Neural cell (in vitro differentiated cells): ENCODE results near the gene PDE3A. TPM values are rescaled to one million over a fixed set of nuclear protein-coding genes. Genes with fewer than 3 reads are reported as not detected.
"Not testable (repeated sequence)": the region's sequence is repeated elsewhere in the genome, so short reads cannot be mapped to it uniquely, and the experiment has no call there.

Experiments used
- H2AFZ ChIP-seq: fragments of 200-600, 300-800 bp; sonication (generic), shearing (Covaris generic); 2 replicates; pipeline ENCODE4 v1.6.0; 2014; ENCODE audit warnings: low read depth, mild to moderate bottlenecking, antibody characterized with exemption, low read length, moderate library complexity
- H3F3A ChIP-seq: fragments of 200-600 bp; shearing (Covaris generic); 2 replicates; pipeline ENCODE4 v1.6.1; 2016; ENCODE audit warnings: mild to moderate bottlenecking, moderate library complexity, mixed read lengths, antibody characterized with exemption, low read length; ENCODE audit not compliant: insufficient read depth, poor library complexity, severe bottlenecking
- H3K27ac ChIP-seq: fragments of 200-600, 300-800 bp; sonication (generic), shearing (Covaris generic); 2 replicates; pipeline ENCODE4 v1.5.1; 2014; ENCODE audit warnings: mild to moderate bottlenecking, low read length, moderate library complexity
- H3K27me3 ChIP-seq: fragments of 300-800, 200-600 bp; sonication (generic), shearing (Covaris generic); 2 replicates; pipeline ENCODE4 v1.6.0; 2014; ENCODE audit warnings: mild to moderate bottlenecking, low read depth, low read length, moderate library complexity; ENCODE audit not compliant: insufficient read depth
- H3K36me3 ChIP-seq: fragments of 300-800, 200-600 bp; sonication (generic), shearing (Covaris generic); 2 replicates; pipeline ENCODE4 v1.5.1; 2014; ENCODE audit warnings: mild to moderate bottlenecking, antibody characterized with exemption, low read length, moderate library complexity; ENCODE audit not compliant: insufficient read depth
- H3K4me2 ChIP-seq: fragments of 300-800, 200-600 bp; sonication (generic), shearing (Covaris generic); 2 replicates; pipeline ENCODE4 v1.6.0; 2014; ENCODE audit warnings: mild to moderate bottlenecking, low read length
- H3K4me3 ChIP-seq: fragments of 300-800, 200-600 bp; sonication (generic), shearing (Covaris generic); 2 replicates; pipeline ENCODE4 v1.5.1; 2014; ENCODE audit warnings: mild to moderate bottlenecking, low read length, moderate library complexity
- H3K79me2 ChIP-seq: fragments of 200-600 bp; shearing (Covaris generic); replicated peaks from 2 replicates; pipeline ENCODE4 v1.6.0; 2014; ENCODE audit warnings: mild to moderate bottlenecking, low read length, moderate library complexity; ENCODE audit not compliant: insufficient read depth
- H3K9ac ChIP-seq: fragments of 300-800, 200-600 bp; sonication (generic), shearing (Covaris generic); 2 replicates; pipeline ENCODE4 v1.6.1; 2016; ENCODE audit warnings: mild to moderate bottlenecking, low read length, mixed read lengths
- H3K9me2 ChIP-seq: fragments of 200-600 bp; shearing (Covaris generic); 2 replicates; pipeline ENCODE4 v1.6.1; 2016; ENCODE audit warnings: mild to moderate bottlenecking, low read length, mixed read lengths; ENCODE audit not compliant: insufficient read depth
- H3K9me3 ChIP-seq: fragments of 200-600, 300-800 bp; sonication (generic), shearing (Covaris generic); 2 replicates; pipeline ENCODE4 v1.6.1; 2016; ENCODE audit warnings: mild to moderate bottlenecking, mixed run types, low read length, moderate library complexity, mixed read lengths
- H4K20me1 ChIP-seq: fragments of 200-600 bp; shearing (Covaris generic); 2 replicates; pipeline ENCODE4 v1.6.1; 2016; ENCODE audit warnings: mild to moderate bottlenecking, mixed run types; ENCODE audit not compliant: insufficient read depth
- EP300 ChIP-seq: fragments of 450-650 bp; conservative IDR thresholded peaks from 2 replicates; pipeline ENCODE4 v1.6.1; 2014; ENCODE audit warnings: antibody characterized with exemption, mild to moderate bottlenecking, moderate library complexity; ENCODE audit not compliant: poor library complexity, severe bottlenecking
- EZH2 ChIP-seq: fragments of 200-600, 300-800 bp; shearing (Covaris generic), sonication (generic); IDR thresholded peaks from 2 replicates; pipeline ENCODE4 v1.6.1; 2014; ENCODE audit warnings: antibody characterized with exemption, low read length, borderline replicate concordance, mild to moderate bottlenecking; ENCODE audit not compliant: insufficient read depth, poor library complexity, severe bottlenecking
- MXI1 ChIP-seq: fragments of 450-650 bp; conservative IDR thresholded peaks from 2 replicates; pipeline ENCODE4 v1.6.1; 2014; ENCODE audit warnings: antibody characterized with exemption, mild to moderate bottlenecking; ENCODE audit not compliant: poor library complexity, severe bottlenecking
- POLR2AphosphoS5 ChIP-seq: IDR thresholded peaks from 2 replicates; pipeline ENCODE4 v1.6.1; 2012
- RAD21 ChIP-seq: fragments of 450-650 bp; conservative IDR thresholded peaks from 2 replicates; pipeline ENCODE4 v1.6.1; 2014; ENCODE audit warnings: antibody characterized with exemption, mild to moderate bottlenecking, moderate library complexity
- SMC3 ChIP-seq: fragments of 450-650 bp; conservative IDR thresholded peaks from 2 replicates; pipeline ENCODE4 v1.6.1; 2014; ENCODE audit warnings: antibody characterized with exemption, mild to moderate bottlenecking, moderate library complexity; ENCODE audit not compliant: poor library complexity
- polyA plus RNA-seq: library from polyadenylated mRNA; depleted of rRNA; stranded (reverse); fragments of >200 nt; gene quantifications from 2 replicates; pipeline ENCODE4 v1.2.3, GENCODE V29; 2014
- TF ChIP-seq, protein P1 (sequence below): IDR thresholded peaks from 2 replicates; pipeline ENCODE4 v1.6.1; 2012; ENCODE audit warnings: borderline replicate concordance
- TF ChIP-seq, protein P2 (sequence below): fragments of 450-650 bp; IDR thresholded peaks from 2 replicates; pipeline ENCODE4 v1.5.1; 2014; ENCODE audit warnings: antibody characterized with exemption, mild to moderate bottlenecking, moderate library complexity; ENCODE audit not compliant: poor library complexity, severe bottlenecking

The PDE3A gene
- polyA plus RNA-seq, 1 donor from 2014 or later, result 0.94 TPM

DNA sequence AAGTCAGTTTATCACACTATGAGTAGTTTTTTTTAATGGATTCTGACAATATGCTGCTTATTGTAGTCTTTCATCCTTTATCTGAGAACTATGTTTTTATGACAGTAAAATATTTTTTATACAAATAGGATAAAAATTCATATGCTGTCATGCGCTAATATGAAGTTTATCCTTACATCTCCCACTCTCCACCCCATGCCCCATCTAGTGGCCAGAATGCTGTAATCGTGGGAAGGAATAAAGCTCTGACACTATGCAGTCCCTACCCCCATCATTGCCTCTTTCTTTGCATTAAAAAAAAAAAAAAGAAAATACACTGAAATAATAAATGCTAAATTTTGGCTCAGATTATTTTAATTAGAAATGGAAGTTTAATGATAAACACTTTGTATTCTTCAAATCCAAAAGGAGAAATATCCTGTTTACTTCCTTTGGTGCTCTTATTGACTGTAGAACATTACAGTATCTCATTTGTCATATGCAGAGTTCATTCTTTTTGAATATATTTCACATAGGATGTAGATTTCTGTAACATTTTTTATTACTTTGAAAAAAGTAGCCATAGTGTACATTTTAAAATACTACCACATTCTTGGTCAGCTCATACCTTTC is 180.9 kb downstream of the PDE3A start:
- Histone ChIP-seq H2AFZ (no peak overlapping the region), H3K27me3 (no peaks in the 10 kb centered on the region), H3K9ac (no peak overlapping the region), H3K27ac (no peak overlapping the region), H3K4me2 (no peak overlapping the region), H3K36me3 (no peaks in the 10 kb centered on the region), H3K9me2 (no peaks in the 10 kb centered on the region), H3K79me2 (no peaks in the 10 kb centered on the region), H4K20me1 (no peaks in the 10 kb centered on the region), H3K4me3 (no peak overlapping the region), H3F3A (no peaks in the 10 kb centered on the region), H3K9me3 (no peaks in the 10 kb centered on the region)
- TF ChIP-seq, protein P1, sequence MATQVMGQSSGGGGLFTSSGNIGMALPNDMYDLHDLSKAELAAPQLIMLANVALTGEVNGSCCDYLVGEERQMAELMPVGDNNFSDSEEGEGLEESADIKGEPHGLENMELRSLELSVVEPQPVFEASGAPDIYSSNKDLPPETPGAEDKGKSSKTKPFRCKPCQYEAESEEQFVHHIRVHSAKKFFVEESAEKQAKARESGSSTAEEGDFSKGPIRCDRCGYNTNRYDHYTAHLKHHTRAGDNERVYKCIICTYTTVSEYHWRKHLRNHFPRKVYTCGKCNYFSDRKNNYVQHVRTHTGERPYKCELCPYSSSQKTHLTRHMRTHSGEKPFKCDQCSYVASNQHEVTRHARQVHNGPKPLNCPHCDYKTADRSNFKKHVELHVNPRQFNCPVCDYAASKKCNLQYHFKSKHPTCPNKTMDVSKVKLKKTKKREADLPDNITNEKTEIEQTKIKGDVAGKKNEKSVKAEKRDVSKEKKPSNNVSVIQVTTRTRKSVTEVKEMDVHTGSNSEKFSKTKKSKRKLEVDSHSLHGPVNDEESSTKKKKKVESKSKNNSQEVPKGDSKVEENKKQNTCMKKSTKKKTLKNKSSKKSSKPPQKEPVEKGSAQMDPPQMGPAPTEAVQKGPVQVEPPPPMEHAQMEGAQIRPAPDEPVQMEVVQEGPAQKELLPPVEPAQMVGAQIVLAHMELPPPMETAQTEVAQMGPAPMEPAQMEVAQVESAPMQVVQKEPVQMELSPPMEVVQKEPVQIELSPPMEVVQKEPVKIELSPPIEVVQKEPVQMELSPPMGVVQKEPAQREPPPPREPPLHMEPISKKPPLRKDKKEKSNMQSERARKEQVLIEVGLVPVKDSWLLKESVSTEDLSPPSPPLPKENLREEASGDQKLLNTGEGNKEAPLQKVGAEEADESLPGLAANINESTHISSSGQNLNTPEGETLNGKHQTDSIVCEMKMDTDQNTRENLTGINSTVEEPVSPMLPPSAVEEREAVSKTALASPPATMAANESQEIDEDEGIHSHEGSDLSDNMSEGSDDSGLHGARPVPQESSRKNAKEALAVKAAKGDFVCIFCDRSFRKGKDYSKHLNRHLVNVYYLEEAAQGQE, result no peak
- no peak for TF ChIP-seq POLR2AphosphoS5
- TF ChIP-seq EP300, result no peak
- TF ChIP-seq EZH2, result no peak
- no peak for TF ChIP-seq MXI1
- TF ChIP-seq RAD21, result peak; percentile 43
- TF ChIP-seq SMC3, result peak; percentile 48
- TF ChIP-seq, protein P2, sequence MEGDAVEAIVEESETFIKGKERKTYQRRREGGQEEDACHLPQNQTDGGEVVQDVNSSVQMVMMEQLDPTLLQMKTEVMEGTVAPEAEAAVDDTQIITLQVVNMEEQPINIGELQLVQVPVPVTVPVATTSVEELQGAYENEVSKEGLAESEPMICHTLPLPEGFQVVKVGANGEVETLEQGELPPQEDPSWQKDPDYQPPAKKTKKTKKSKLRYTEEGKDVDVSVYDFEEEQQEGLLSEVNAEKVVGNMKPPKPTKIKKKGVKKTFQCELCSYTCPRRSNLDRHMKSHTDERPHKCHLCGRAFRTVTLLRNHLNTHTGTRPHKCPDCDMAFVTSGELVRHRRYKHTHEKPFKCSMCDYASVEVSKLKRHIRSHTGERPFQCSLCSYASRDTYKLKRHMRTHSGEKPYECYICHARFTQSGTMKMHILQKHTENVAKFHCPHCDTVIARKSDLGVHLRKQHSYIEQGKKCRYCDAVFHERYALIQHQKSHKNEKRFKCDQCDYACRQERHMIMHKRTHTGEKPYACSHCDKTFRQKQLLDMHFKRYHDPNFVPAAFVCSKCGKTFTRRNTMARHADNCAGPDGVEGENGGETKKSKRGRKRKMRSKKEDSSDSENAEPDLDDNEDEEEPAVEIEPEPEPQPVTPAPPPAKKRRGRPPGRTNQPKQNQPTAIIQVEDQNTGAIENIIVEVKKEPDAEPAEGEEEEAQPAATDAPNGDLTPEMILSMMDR, result peak; percentile 49

DNA sequence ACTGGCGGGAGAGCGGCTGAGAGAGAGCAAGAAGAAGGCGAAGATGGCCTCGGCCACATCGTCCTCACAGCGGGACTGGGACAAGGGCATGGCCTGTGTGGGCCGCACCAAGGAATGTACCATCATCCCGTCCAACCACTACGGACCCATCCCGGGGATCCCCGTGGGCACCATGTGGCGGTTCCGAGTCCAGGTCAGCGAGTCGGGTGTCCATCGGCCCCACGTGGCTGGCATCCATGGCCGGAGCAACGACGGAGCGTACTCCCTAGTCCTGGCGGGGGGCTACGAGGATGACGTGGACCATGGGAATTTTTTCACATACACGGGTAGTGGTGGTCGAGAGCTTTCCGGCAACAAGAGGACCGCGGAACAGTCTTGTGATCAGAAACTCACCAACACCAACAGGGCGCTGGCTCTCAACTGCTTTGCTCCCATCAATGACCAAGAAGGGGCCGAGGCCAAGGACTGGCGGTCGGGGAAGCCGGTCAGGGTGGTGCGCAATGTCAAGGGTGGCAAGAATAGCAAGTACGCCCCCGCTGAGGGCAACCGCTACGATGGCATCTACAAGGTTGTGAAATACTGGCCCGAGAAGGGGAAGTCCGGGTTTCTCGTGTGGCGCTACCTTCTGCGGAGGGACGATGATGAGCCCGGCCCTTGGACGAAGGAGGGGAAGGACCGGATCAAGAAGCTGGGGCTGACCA is 183.6 kb downstream of the PDE3A start:
- H3K9ac ChIP-seq, H2AFZ ChIP-seq, H3K4me2 ChIP-seq, H3K27me3 ChIP-seq, H4K20me1 ChIP-seq, H3K36me3 ChIP-seq, H3K27ac ChIP-seq, H3K4me3 ChIP-seq, H3K9me3 ChIP-seq, H3K79me2 ChIP-seq, H3K9me2 ChIP-seq, H3F3A ChIP-seq: not testable (repeated sequence)

DNA sequence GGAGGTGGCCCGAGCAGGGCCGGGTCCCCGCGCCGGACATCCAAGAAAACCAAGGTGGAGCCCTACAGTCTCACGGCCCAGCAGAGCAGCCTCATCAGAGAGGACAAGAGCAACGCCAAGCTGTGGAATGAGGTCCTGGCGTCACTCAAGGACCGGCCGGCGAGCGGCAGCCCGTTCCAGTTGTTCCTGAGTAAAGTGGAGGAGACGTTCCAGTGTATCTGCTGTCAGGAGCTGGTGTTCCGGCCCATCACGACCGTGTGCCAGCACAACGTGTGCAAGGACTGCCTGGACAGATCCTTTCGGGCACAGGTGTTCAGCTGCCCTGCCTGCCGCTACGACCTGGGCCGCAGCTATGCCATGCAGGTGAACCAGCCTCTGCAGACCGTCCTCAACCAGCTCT is 184.2 kb downstream of the PDE3A start:
- not testable (repeated sequence) for H3F3A ChIP-seq, H3K9me3 ChIP-seq, H4K20me1 ChIP-seq, H3K9ac ChIP-seq, H3K4me2 ChIP-seq, H3K79me2 ChIP-seq, H2AFZ ChIP-seq, H3K27me3 ChIP-seq, H3K4me3 ChIP-seq, H3K27ac ChIP-seq, H3K36me3 ChIP-seq, H3K9me2 ChIP-seq
